ENCODE results near the gene FUS. TPM values are rescaled to one million over a fixed set of nuclear protein-coding genes. Genes with fewer than 3 reads are reported as not detected.

FUS gene
- total RNA-seq, 2 donors from 2014 or later = 48.6 to 87.5 TPM

- DNase-seq (ENCODE audit: low spot score) = no peak
- H3K9me3 ChIP-seq = no peaks in the 10 kb centered on the region
- no peaks in the 10 kb centered on the region for H3K36me3 ChIP-seq
- no peaks in the 10 kb centered on the region for H3K4me1 ChIP-seq (replicated peaks)
- intact Hi-C loops (cut with DNase I) = loop anchor here (5.0 kb wide), 1 partner anchor 165 kb away; no protein-coding TSS in a partner anchor
- WGBS = 96% methylated on average over 3 of the region's 3 CpGs
- TF ChIP-seq POLR2A (IDR thresholded peaks at IDR 0.05) = no peak
- TF ChIP-seq POLR2AphosphoS5 (IDR thresholded peaks at IDR 0.05) = no peak
- no peak for TF ChIP-seq CTCF (IDR thresholded peaks at IDR 0.05)
- no peak overlapping the region for H3K4me3 ChIP-seq
- no peaks in the 10 kb centered on the region for H3K27me3 ChIP-seq (replicated peaks; ENCODE audit: insufficient read depth)
- H3K27ac ChIP-seq = no peak overlapping the region
Measured at GRCh38 chr16:31147574-31147973, 32.4 kb upstream of the FUS start.

GRCh38 chr16:31148281-31148728 is 31.6 kb upstream of the FUS start:
- Histone ChIP-seq H3K36me3 (no peaks in the 10 kb centered on the region), H3K9me3 (no peaks in the 10 kb centered on the region), H3K27me3 (replicated peaks; ENCODE audit: insufficient read depth) (no peaks in the 10 kb centered on the region), H3K27ac (no peak overlapping the region), H3K4me3 (no peak overlapping the region), H3K4me1 (replicated peaks) (no peaks in the 10 kb centered on the region)
- peak; percentile 59 for DNase-seq (ENCODE audit: low spot score)
- intact Hi-C loops (cut with DNase I) = loop anchor here (5.0 kb wide), 1 partner anchor 166 kb away; no protein-coding TSS in a partner anchor
- 18% methylated on average over 32 of the region's 40 CpGs for WGBS
- TF ChIP-seq POLR2AphosphoS5 (IDR thresholded peaks at IDR 0.05) = no peak
- no peak for TF ChIP-seq POLR2A (IDR thresholded peaks at IDR 0.05)
- TF ChIP-seq CTCF (IDR thresholded peaks at IDR 0.05) = peak in 1 of 4 experiments; percentile 13

- Histone ChIP-seq H3K27me3 (replicated peaks; ENCODE audit: insufficient read depth) (no peaks in the 10 kb centered on the region), H3K4me1 (replicated peaks) (no peaks in the 10 kb centered on the region), H3K9me3 (no peaks in the 10 kb centered on the region), H3K4me3 (no peak overlapping the region), H3K36me3 (no peaks in the 10 kb centered on the region), H3K27ac (no peak overlapping the region)
- TF ChIP-seq CTCF (IDR thresholded peaks at IDR 0.05) = no peak
- TF ChIP-seq POLR2A (IDR thresholded peaks at IDR 0.05) = no peak
- no peak for TF ChIP-seq POLR2AphosphoS5 (IDR thresholded peaks at IDR 0.05)
- intact Hi-C loops (cut with DNase I) = loop anchor here (5.0 kb wide), 1 partner anchor 167 kb away; no protein-coding TSS in a partner anchor
- DNase-seq (ENCODE audit: low spot score) = no peak
- WGBS = 78% methylated on average over 25 of the region's 25 CpGs
Measured at GRCh38 chr16:31148896-31149295, 31.0 kb upstream of the FUS start.

- H3K4me3 ChIP-seq = no peak overlapping the region
- H3K9me3 ChIP-seq = no peaks in the 10 kb centered on the region
- no peaks in the 10 kb centered on the region for H3K36me3 ChIP-seq
- DNase-seq (ENCODE audit: low spot score) = no peak
- no peaks in the 10 kb centered on the region for H3K4me1 ChIP-seq (replicated peaks)
- no peaks in the 10 kb centered on the region for H3K27me3 ChIP-seq (replicated peaks; ENCODE audit: insufficient read depth)
- no peak overlapping the region for H3K27ac ChIP-seq
- intact Hi-C loops (cut with DNase I) = loop anchor here (5.0 kb wide), 1 partner anchor 167 kb away; no protein-coding TSS in a partner anchor
- WGBS = 89% methylated on average over 5 of the region's 5 CpGs
- no peak for TF ChIP-seq POLR2A (IDR thresholded peaks at IDR 0.05)
- TF ChIP-seq POLR2AphosphoS5 (IDR thresholded peaks at IDR 0.05) = no peak
- TF ChIP-seq CTCF (IDR thresholded peaks at IDR 0.05) = no peak
Measured at GRCh38 chr16:31149332-31149731, 30.6 kb upstream of the FUS start.

Measured in prostate gland (tissue), 2 donors.